Nephron progenitor cell (in vitro differentiated cells): ENCODE data around the gene CSNK2A3.

ENCODE experiments used
- DNase-seq: peaks from one replicate; pipeline ENCODE4 v3.0.0; 2021
- H3K27ac Mint-ChIP-seq: 2 replicates; pipeline ENCODE4 v1.8.0; 2021; ENCODE audit warnings: mild to moderate bottlenecking, moderate library complexity, mixed read lengths
- H3K27me3 Mint-ChIP-seq: 2 replicates; pipeline ENCODE4 v1.8.0; 2021; ENCODE audit warnings: mild to moderate bottlenecking, low read depth, mixed read lengths; ENCODE audit not compliant: poor library complexity
- H3K36me3 Mint-ChIP-seq: 2 replicates; pipeline ENCODE4 v1.8.0; 2021; ENCODE audit warnings: low read depth, mixed read lengths
- H3K4me1 Mint-ChIP-seq: 2 replicates; pipeline ENCODE4 v1.8.0; 2021; ENCODE audit warnings: mixed read lengths
- H3K4me3 Mint-ChIP-seq: 2 replicates; pipeline ENCODE4 v1.8.0; 2021; ENCODE audit warnings: mild to moderate bottlenecking, moderate library complexity, mixed read lengths
- H3K9me3 Mint-ChIP-seq: 2 replicates; pipeline ENCODE4 v1.8.0; 2021; ENCODE audit warnings: mild to moderate bottlenecking, moderate library complexity, mixed read lengths
- CTCF ChIP-seq: fragments of 200-600 bp; sonication (generic); IDR thresholded peaks from 2 replicates; pipeline ENCODE4 v1.5.0; 2021; ENCODE audit warnings: antibody characterized with exemption

CSNK2A3 gene

GRCh38 chr11:11332141-11332710, 20.8 kb downstream of the CSNK2A3 start:
- Mint-ChIP-seq H3K27ac (no peak overlapping the region), H3K4me1 (peaks cover 19% of the 10 kb centered on the region), H3K27me3 (peaks cover 20% of the 10 kb centered on the region), H3K36me3 (no peaks in the 10 kb centered on the region), H3K4me3 (no peak overlapping the region), H3K9me3 (no peaks in the 10 kb centered on the region)
- TF ChIP-seq CTCF, result no peak
- no peak for DNase-seq

GRCh38 chr11:11329062-11329806, 23.8 kb downstream of the CSNK2A3 start:
- Mint-ChIP-seq H3K4me3 (no peak overlapping the region), H3K27me3 (peaks cover 20% of the 10 kb centered on the region), H3K27ac (no peak overlapping the region), H3K9me3 (no peaks in the 10 kb centered on the region), H3K36me3 (no peaks in the 10 kb centered on the region), H3K4me1 (no peaks in the 10 kb centered on the region)
- no peak for TF ChIP-seq CTCF
- DNase-seq, result no peak

- Mint-ChIP-seq H3K9me3 (peaks cover 17% of the 10 kb centered on the region), H3K4me3 (no peak overlapping the region), H3K27ac (no peak overlapping the region), H3K27me3 (peaks cover 6% of the 10 kb centered on the region), H3K36me3 (no peaks in the 10 kb centered on the region), H3K4me1 (peaks cover 10% of the 10 kb centered on the region)
- no peak for DNase-seq
- TF ChIP-seq CTCF, result no peak
Observed at GRCh38 chr11:11324090-11324489, 29.0 kb downstream of the CSNK2A3 start.

GRCh38 chr11:11322101-11322500, 30.9 kb downstream of the CSNK2A3 start:
- H3K4me3 Mint-ChIP-seq, result no peak overlapping the region
- no peak for TF ChIP-seq CTCF
- H3K4me1 Mint-ChIP-seq, result peaks cover 10% of the 10 kb centered on the region
- H3K36me3 Mint-ChIP-seq, result no peaks in the 10 kb centered on the region
- H3K27me3 Mint-ChIP-seq, result peaks cover 6% of the 10 kb centered on the region
- H3K27ac Mint-ChIP-seq, result no peak overlapping the region
- H3K9me3 Mint-ChIP-seq, result peaks cover 17% of the 10 kb centered on the region
- DNase-seq, result no peak

- no peak for TF ChIP-seq CTCF
Observed at GRCh38 chr11:11320825-11321224, 32.2 kb downstream of the CSNK2A3 start.

GRCh38 chr11:11318961-11319360, 34.1 kb downstream of the CSNK2A3 start:
- Mint-ChIP-seq H3K4me1 (peaks cover 10% of the 10 kb centered on the region), H3K9me3 (peaks cover 17% of the 10 kb centered on the region), H3K4me3 (no peak overlapping the region), H3K27me3 (peaks cover 6% of the 10 kb centered on the region), H3K36me3 (no peaks in the 10 kb centered on the region), H3K27ac (no peak overlapping the region)
- TF ChIP-seq CTCF, result no peak
- DNase-seq, result no peak

More at GRCh38 chr11:11320825-11321224, 32.2 kb downstream of the CSNK2A3 start:
- Mint-ChIP-seq H3K27me3 (peaks cover 6% of the 10 kb centered on the region), H3K36me3 (no peaks in the 10 kb centered on the region), H3K27ac (peak overlapping the region; percentile 3), H3K4me3 (no peak overlapping the region), H3K4me1 (peaks cover 10% of the 10 kb centered on the region), H3K9me3 (peaks cover 17% of the 10 kb centered on the region)
- no peak for DNase-seq
